ENCODE results near the gene KPNB1.

KPNB1 gene

DNA sequence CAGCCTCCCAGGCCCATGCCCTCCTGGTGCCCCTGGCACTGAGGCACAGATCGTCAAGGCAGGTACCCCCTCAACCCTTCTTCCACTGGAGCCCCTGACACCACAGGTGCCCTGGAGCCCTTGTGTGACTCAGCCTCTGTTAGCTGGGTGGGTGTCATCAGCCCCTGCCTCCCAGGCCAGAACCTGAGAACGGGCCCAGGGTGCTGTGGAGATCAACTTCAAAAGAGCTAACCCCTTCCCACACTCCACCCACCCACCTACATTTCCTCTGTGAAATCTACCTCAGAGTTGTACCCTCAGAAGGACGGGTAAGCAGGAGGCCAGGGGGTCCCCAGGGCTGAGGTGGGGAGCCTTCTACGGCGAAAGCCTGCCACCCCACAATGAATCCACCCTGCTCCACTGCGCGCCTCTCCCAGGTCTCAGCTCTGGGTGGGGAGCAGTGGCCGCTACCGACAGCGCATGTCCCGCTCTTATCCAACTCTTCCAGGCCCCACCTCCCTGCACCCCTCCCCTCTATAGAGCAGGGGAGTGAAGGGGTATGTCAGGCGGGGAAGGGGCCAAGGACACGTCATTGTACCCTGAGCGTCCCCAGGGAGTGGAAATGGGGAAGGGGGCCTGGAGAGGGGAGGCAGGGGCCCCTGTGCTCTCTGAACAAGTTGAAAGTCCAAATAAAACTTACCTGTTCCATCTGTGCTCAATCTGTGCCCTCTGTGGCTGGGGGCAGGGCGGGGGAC, 61.8 kb downstream of the KPNB1 start:
- DNase-seq (ENCODE audit: low read depth, low spot score) = no peak

DNA sequence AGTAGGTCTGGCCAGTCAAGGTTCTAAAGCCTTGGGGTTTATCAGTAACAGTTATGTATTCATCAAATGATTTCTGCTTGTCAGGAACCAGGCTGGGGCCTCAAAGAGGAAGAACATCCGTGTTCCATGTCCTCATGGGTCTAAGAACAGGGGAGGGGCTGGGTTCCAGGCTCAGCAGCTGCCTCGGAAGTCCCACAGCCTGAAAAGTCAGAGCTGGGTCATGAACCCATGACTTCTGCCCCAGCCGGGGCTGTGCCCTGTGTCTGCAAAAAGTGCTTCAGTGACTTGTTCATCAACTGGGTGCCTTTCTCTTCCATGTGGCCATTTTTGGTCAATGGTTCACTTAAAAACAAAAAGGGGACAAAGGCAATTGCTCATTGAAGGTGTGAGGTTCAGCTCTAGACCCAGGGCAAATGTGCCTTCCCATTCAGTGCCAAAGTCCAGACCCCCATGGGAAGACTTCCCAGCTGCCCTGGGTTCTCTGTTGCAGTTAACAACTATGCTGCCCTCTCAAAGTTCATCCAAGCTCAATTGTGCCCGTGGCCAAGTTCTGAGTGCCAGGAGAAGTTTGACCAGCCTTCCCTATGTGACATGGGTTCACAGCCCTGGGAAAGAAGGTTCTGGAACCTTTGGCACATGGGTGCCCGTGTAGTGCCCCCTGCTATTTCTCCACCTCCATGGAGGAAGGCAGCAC, 62.8 kb downstream of the KPNB1 start:
- DNase-seq (ENCODE audit: low read depth, low spot score) = no peak

DNA sequence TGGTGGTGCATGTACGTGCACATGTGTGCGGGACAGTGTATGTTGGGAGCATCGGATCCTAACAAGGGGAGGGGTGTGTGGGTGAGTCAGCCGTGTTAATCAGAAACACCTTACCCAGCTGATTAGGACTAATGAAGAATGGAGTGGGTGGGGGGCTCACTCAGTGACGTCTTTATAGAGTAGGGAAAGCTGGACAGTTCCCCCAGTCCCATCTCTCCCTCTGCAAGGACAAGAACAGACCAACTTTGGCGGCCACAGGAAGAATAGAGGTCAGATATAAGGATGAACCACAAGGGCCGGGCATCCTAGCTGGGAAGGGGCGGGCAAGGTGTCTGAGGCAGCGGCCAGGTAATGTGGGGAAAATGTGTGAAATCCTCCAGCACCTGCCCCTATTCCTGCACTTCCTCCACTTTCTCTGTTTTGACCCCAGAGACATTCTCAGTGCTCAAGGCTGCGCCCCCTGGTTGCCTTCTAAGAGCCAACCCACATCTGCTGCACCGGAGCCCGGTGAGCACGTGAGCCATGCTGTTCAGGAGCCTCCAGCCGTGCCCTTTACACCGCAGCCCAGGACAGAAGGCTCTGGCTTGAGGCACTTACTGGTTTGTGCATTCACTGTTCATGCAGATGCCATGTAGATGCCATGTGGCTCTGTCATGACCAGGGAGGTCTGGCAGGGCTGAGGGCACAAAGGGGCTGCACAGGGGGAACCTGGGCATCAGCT, 64.4 kb downstream of the KPNB1 start:
- DNase-seq (ENCODE audit: low read depth, low spot score) = no peak

DNA sequence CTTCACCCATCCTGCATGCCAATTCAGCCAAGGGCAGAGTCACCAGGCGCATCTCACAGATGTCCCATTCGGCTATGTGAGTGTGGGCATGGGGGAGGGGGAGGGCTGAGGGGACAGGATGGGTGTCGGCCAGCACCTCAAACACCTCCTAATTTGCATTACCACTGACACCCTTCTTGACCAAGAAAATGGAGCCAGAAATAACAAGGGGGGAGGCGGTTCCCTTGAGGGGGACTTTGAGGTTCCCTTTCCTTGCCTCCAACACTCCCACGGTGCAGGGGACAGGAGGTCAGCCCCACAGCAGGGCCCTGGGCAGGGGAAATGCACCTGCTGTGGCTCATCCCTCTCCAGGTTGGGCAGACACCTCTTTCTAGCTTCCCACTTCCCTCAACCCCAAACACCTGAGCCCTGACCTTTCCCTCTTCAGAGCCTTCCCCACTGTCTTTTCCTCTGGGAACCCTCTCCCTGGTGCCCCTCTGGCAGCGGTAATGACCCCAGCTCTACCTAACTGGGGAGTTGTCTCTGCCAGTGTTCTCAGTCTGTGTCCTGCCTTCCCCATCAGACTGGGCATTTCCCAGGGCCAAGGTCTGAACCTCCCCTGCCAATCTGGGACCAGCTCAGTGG, 65.2 kb downstream of the KPNB1 start:
- no peak for DNase-seq (ENCODE audit: low read depth, low spot score)

DNA sequence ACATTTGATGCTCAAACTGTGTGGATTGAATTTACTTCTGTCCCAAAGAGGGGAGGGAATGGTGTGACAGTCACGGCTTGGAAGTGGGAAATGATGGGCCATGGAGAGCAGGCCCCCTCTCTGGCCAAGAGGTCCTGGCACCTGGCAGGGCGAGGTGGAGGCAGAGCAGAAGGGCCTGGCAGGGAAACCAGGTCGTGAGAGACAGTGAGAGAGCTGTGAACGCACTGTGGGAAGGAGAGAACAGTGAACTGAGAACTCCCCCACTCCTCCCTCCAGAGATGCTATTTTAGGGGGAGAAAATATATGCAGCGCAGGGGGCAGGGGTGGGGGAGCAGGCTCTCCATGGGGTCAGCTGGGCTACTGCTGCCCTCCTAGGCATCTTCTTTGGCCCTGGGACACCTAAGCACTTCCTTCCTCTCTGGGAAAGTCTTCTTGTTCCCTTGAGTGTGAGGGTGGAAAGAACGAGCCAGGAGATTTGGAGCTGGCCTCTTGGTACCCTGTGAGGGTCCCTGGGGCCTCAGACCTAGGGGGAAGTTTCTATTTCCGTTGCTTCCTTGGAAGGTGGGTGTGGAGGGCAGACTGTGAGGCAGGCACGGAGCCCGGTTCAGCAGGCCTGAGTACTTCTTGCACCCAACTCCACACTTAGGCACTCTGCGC, 66.1 kb downstream of the KPNB1 start:
- no peak for DNase-seq (ENCODE audit: low read depth, low spot score)

DNA sequence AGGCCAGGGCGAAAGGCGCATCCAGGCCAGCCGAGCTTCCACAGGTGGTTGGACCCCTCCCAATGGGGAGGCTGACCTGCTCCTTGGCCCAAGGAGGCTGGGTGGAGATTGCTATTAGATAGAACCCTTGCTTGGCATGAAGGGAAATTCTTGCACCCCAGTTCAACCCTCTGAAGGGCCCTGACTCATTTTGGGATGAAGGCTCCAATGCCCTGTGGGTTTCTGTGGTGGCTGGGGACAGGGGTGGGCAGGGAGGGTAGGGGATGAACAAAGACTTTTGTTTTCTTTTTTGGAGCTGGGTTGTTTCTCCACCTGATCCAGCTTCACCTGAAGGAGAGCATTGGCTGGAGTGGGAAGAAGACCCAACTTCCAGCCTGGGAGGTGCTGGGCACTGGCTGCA, 66.7 kb downstream of the KPNB1 start:
- DNase-seq (ENCODE audit: low read depth, low spot score) = no peak

DNA sequence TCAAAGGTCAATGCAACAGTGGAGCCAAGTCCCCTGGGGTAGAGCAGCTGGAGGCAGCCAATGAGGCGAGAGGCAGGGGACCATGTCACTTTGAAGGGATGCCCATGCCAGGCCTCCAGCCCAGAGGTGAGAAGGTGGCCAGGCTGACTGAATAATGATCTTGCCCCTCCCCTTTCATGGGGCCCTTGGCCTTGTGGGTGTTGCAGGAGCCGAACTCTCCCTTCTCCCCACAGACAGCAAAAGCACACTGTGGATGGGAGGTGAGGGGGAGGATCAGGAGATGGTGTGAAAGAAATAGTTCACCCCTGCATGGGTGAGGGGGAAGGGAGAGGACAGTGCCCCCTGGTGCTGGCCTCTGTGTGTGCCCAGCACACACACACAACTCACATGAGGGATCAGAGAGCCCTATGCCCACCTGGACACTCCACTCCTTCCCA, 67.6 kb downstream of the KPNB1 start:
- DNase-seq (ENCODE audit: low read depth, low spot score) = no peak

DNA sequence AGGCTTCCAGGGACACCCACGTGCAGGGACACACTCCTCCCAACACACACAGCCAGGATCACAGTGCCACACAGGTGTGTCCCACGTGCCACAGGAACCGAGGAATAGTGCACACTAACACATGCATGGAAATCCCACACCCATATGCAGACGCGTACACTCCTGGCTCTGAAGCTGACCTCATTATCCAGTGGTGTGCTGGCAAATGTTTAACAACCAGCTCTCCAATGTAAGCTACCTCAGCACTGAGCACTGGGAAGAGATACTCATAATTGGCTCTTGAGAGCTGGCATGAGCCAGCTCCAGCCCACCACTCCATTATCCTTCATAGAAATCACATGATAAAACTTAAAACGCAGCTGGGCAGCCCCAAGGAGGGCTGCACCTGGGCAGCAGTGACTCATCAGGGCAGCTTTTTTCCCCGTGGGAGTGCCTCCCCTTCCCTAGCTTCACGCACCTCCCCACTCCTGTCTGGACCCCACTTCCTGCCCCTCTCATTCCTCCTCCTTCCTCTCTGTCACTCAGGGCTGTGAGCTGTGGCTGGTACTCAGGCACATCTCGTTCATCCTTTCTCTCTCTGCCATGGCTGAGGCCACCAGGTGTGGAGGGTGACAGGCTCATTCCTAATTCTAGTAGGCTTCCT, 68.4 kb downstream of the KPNB1 start:
- DNase-seq (ENCODE audit: low read depth, low spot score) = peak; percentile 53

DNA sequence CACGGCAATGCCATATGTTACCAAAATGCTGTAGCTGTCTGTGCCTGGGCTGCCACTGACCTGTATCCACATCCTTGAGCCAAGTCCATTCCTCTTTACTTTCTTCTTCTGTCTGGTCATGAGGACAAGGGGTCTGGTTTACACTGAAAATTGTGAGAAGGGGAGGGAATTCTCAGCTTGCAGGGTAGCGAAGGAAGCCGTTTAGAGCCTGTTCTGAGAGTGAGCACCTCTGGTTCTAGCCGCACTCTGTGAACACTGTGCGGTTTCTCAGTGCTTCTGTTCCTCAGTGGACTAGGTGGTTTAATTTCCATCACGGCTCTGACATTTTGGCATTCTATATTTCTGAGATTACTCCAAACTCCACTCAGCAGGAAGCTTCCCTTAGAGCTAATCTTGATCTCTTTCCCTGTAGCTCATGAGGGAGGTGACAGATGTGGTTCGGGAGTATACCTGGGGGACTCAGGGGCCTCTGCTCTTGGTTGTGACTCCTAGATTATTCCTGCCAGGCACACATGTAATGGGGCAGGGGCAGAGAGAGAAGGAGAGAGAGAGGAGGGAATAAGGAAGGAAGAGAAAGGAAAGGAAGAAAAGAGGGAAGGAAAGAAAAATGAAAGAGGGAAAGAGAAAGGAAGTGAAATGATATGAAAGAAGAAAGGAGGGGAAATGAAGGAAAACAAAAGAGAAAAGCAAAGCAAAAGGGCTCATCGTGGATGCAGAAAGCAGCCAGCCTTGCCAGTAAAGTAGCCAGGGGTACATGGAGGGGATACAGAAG, 69.1 kb downstream of the KPNB1 start:
- no peak for DNase-seq (ENCODE audit: low read depth, low spot score)

DNA sequence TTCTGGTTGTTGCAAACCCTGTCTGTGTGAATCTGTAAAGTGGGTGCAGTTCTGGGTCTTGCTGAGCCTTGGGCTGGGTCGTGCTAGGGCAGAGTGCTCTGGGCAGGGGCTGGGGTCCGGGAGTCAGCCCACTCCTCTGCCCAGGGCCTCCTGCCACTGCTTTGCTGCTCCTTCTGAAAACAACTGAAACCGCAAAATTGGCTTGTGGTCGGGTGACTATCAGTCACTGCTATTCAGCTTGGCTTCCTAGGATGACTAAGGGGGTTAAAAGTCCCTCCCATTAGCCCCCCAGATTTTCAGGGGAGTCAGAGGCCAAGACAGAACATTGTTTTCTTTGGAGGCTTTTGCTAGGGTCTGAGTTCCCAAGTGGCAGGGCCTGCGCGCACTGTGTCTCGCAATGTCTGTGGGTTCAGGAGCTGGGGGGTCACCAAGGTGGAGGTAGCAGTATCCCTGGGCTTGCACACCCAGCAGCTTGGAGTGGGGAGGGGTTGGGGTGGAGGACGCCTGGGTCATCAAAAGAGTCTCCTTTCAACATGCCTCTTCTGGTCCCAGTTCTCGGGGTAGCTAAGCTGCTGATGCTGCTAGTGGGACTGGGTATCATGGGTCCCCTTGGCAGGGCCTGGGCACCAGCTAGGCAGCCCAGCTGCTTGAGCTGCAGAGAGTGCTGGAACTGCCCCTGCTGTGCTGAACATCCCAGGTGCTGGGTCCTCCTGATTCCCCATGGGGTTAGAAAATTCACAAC, 69.9 kb downstream of the KPNB1 start:
- DNase-seq (ENCODE audit: low read depth, low spot score) = peak; percentile 49

DNA sequence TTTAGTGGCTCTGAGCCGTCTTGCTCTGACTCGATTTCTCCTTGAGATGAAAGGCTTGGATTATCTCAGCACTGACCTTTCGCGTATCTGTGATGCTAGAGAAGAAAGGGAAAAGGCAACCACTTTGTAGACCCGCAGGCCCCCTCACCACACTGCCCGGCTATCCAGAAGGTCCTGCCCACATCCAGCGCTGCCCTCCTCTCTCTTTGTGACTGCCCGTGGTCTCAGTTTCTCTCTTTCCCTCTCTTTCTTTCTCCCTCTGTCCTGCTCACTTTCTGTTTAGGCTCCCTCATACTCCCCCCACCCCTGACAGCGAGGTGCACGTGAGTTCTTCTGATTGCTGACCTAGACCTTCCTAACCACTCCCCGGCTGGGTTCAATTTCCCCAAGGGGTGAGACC, 70.5 kb downstream of the KPNB1 start:
- DNase-seq (ENCODE audit: low read depth, low spot score) = no peak

DNA sequence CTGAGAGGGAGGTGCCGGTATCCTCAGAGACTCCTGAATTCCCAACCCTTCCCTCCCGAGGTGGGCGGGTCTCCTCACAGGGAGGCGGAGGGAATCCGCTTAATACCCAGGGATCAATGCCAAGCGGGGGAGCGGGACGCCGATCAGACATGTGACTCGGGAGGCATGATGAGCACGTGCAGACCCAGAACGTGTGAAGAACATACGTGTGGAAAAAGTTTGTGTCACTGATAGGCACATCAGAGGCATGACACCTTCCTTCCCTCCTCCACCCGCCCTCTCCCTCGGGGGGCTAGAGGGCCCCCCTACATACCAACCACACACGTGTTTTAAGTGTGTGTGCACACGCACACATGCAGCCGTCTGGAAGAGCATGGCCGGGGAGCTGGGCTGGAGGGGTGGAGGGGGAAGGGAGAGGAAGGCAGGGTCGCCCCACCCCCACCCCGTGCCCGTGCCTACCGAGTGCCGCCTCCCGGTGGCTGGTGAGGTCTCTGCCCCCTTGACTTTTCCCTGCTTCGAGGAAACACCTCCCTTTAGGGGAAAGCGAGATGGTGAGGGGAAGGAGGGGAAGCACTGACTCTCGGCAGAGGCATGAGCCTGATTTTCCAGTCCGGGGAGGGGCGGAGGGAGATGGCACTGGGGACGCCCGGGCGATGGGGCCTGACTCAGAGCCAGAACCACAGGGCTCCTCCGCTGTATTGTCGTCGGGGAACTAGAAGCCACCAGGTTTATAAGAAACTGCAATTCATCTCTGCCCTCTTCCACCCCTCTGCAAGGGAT, 71.2 kb downstream of the KPNB1 start:
- DNase-seq (ENCODE audit: low read depth, low spot score) = peak; percentile 99

DNA sequence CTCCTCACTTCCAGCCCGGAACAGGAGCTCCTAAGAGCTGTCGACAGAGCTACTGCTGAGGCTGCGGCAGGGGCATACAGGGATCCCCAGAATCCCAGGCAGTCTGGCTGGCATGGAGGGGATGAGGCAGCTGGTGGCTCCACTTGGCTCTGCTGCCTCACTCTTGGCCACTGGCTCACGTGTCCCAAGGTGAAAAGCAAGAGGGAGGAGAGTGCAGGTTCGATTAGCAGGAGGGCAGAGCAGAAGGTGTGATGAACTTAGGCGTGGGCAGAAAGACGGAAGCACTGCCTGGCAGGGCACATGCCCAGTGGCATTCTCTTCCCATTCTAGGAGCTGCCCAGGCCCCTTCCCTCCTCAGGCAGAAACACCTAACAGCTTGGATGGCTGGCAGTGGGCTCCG, 72.0 kb downstream of the KPNB1 start:
- DNase-seq (ENCODE audit: low read depth, low spot score) = no peak

DNA sequence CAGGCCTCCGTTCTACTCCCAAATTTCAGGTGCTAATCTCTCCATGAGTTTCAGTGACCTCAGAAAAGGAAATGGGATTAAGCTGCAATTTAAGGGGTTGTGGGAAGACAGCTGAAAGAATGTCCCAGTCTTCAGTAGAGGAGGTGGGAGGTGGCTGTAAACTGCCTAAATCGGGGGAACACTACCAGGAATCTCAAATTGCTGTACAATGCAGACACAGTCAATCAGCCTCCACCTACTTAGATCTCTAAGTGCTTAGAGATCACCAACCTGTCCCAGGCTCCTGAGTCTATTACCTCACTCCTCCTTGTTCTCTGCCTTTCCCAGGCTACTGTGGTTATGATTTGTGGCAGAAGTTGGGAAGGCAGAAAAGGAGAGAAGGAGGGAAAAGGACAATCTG, 75.0 kb downstream of the KPNB1 start:
- DNase-seq (ENCODE audit: low read depth, low spot score) = no peak

DNA sequence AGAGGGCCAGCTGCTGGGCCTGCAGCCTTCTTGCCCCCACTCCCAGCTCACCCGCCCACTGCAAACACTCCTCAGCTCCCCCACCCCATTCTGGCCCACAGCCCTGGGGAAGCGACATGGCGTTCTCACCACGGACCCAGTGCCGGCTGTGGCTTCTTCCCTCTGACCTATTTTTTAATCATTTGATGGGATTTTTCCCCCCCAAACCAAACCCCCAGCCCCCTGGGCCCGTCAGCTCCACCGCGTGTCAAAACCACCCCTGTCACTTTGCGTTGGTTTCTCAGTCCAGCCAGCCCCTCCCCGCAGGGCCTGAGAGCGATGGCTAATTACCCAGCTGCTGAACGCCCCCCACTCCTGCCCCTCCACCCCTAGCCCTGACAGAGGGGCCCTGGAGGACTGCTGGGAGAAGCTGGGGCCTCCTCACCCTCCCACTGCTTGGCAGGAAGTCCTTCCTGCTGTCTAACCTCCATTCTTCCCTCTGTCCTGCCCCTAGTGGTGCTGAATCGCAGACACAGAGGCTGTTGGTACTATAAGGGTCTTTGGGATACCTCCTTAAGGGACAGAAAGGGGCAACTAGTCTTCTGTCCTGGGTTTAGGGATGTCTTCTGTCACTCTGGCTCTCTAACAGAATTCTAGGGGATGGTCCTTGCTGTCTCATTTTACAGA, 75.9 kb downstream of the KPNB1 start:
- no peak for DNase-seq (ENCODE audit: low read depth, low spot score)

DNA sequence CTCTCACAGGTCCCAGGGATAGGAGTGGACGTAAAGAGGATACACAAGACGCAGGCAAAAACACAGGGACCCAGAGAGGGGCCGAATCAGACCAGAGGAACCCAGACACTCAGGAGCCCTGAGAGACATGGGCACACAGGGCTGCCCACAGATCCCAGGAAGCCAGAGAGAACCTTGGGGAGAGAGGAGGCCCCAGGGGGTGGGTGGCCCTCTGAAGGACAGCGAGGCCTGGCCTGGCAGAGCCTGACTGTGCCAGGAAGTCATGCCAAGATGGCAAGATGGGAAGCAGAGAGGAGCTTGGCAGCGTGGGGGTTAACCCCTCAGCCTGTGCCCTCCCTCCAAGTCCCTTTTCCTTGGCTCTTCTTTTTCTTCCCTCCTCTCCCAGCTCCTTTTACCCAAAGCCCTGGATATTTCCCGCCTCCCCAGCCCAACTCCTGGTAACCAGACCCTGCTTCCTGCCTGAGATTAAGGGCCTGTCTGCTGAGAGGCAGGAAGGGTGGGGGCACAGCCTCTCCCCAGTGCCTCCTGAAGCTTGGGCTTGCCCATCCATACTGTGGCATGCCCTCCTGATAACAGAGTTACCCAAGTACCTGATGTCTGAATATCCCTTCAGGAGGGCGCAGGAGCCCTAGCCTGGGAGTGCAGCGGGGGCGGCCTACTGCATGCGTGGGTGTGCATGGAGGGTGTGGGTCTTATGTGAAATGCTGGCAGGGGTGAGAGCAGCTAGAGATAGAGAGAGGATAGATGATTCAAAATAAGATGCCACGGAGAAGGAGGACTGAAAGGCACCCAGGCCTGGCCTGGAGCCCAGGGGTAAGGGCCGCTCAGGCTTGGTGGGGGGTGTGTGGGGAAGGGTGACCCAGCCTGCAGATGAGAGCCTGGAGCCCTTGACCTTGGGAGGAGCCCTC, 77.3 kb downstream of the KPNB1 start:
- DNase-seq (ENCODE audit: low read depth, low spot score) = no peak

DNA sequence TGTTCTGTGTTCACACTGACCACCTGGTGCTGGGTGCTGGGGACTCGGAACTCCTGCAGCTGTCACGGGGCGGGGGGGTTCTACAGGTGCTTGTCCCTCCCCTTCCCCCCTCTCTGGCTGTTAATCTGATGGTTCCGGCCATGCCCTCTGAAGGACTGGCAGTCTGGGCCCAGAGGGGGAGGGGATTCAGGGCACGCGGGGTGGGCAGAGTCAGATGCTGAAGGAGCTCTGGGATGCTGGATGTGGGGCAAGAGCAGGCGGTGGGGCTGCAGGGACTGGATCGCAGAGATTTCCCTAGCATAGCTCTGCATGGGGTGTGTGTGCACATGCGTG, 78.0 kb downstream of the KPNB1 start:
- no peak for DNase-seq (ENCODE audit: low read depth, low spot score)

Data from activated naive CD8-positive, alpha-beta T cell treated with anti-CD3 and anti-CD28 coated beads, Interleukin-2, amount 50 U/mL, for 16 hours (primary cell).